GM12801 (cell line): ENCODE results near the gene PDE4D.

ENCODE experiments used
- TF ChIP-seq, protein P1 (sequence below): IDR thresholded peaks from one replicate; pipeline ENCODE4 v1.5.1; 2011; ENCODE audit warnings: control low read depth; ENCODE audit not compliant: insufficient read length; ENCODE audit errors: extremely low read depth

The PDE4D gene

DNA sequence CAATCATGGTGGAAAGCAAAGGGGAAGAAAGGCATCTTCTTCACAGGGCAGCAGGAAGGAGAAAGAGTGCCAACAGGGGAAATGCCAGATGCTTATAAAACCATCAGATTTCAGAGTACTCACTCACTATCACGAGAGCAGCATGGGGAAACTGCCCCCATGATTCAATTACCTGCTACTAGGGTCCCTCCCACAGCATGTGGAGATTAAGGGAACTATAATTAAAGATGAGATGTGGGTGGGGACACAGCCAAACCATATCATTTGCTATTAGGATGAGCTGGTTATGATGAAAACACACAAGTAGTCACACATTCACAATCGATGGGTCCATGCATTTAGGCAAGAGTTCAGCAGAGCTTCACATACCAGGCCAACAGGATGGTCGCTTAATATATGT is 469.0 kb downstream of the PDE4D start:
- TF ChIP-seq, protein P1, sequence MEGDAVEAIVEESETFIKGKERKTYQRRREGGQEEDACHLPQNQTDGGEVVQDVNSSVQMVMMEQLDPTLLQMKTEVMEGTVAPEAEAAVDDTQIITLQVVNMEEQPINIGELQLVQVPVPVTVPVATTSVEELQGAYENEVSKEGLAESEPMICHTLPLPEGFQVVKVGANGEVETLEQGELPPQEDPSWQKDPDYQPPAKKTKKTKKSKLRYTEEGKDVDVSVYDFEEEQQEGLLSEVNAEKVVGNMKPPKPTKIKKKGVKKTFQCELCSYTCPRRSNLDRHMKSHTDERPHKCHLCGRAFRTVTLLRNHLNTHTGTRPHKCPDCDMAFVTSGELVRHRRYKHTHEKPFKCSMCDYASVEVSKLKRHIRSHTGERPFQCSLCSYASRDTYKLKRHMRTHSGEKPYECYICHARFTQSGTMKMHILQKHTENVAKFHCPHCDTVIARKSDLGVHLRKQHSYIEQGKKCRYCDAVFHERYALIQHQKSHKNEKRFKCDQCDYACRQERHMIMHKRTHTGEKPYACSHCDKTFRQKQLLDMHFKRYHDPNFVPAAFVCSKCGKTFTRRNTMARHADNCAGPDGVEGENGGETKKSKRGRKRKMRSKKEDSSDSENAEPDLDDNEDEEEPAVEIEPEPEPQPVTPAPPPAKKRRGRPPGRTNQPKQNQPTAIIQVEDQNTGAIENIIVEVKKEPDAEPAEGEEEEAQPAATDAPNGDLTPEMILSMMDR, result no peak

DNA sequence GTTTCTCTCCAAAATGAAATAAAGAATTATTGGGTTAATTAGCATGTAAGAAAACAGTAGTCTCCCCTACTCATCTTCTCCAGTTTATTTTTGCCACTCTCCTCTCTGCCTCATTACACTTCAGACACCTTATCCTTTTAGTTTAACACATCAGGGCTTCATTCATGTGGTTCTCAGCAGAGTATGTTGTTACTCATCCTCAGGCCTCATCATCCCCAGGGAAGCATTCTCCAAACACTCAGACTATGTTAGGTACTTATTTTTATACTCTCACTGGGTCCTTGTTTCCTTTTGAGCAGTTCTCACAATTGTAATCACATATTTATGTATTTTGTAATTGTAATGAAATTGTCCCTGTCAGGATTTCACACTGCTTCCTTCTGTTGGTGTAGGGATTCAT is 470.5 kb downstream of the PDE4D start:
- TF ChIP-seq, protein P1, result no peak

DNA sequence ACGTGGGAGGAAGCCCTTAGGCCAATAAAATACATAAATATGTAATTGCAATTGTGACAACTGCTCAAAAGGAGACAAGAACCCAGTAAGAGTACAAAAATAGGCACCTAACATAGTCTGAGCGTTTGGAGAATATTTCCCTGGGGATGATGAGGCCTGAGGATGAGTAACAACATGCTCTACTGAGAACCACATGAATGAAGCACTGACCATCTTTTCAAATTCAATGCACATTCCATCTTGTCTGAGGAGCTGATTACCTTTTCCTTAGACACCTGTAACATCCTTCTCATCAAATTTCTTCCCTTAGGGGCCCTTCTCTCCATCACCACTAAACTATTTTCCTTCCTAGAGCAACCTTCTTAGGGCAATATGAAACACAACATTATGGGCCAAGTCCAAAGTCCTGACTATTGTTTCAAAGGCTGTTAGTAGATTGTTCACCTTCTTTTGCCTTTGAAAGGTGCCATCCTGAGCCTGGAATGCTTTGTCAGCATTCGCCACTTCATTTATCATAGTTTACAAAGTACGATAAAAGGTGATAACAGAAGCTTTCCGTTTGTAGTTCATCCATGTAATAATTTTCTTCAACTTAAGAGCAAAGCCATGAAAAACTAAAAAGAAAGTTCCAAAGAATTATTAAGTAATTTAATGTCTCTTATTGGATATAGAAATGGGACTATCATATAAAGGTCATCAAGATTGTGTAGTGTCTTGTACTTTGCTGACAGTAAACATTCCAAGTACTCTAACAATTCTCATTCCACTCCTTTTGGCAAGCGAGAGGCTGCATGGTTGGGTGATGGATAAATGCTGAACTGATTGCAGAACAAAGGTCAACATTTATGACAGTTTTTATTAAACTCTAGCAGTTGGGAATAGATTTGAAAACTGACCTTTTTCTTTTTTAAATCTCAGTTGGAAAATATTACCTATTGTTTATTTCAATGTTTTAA is 471.3 kb downstream of the PDE4D start:
- TF ChIP-seq, protein P1, result no peak

DNA sequence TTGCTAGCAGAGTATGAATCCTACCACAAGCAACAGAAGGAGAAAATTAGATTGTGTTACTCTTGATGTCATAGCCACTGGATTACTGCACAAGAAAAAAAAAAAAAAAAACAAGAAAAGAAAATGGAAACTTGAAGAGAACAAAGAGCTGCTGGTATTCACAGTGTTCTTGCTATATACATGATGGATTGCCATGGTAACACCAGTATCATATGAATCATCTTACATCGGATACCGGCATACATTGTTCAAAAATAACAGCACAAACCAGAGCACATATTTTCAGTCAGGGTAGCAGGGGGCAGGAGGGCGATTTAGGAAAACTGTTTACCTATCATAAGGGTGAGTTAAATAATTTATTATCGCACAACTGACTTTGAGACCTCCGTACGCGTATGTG is 472.9 kb downstream of the PDE4D start:
- TF ChIP-seq, protein P1, result no peak

DNA sequence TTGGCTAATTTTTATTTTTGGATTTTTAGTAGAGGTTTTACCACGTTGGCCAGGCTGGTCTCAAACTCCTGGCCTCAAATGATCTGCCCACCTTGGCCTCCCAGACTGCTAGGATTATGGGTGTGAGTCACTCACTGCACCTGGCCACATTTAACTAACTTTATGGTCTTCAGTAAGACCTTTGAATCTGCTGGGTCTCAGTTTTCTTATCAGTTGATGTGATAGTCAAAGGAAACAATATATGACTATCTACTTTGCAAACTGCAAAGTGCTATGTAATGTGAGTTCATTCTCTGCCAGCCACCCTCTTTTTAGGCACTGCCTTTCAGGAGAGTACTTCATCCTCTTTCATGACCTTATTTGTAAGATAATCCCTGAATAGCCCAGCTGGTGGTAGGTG is 474.7 kb downstream of the PDE4D start:
- TF ChIP-seq, protein P1, result no peak

DNA sequence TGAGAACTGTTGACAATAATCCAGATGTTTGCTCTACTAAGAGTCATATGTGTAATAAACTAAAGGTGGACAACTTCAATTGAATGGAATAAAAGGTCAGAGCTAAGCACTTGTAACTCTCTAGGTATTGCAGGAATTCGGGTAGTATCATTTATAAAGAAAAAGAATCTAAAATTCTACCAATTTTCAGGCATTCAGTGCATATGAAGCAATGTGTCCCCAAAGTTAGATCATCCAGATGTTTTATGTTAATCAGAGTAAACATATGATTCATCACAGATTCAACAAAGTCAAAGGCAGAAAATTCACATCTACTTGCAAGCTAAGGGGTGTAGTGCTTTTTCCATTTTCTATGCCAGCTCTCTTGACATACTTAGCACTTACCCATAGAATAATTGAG is 477.1 kb downstream of the PDE4D start:
- TF ChIP-seq, protein P1, result no peak

DNA sequence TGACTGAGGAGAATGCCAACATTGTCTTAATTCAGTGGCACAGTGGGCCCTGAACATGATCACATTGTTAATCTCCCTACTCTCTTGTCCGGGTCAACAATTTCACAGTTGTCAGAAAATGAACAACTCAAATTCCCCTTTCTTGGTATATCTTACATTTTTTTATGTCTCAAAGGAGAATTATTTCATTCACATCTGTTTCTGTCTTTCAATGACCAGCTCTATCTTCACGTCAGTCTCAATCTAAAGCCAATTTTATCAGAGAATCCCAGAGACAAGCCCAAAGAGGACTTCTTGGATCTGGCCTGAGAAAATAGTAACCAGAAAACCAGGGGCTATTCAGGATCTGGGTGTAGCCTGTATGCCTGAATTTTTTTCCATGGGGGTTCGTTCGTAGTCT is 477.5 kb downstream of the PDE4D start:
- TF ChIP-seq, protein P1, result no peak
